SHP77 (cell line): Measurements from ENCODE around the gene XCR1.
"Not testable (repeated sequence)": the region's sequence is repeated elsewhere in the genome, so short reads cannot be mapped to it uniquely, and the experiment has no call there.

Source experiments
- DNase-seq, 2 experiments: peaks; one replicate each; lab custom pipeline; 2025; lab: John Stamatoyannopoulos, UW

The XCR1 gene

GRCh38 chr3:46027021-46027705, at the start of gene XCR1:
Gene XCR1 (minus strand): TSS chr3:46027483. CDS start chr3:46021947, 5,536 bp downstream.
- no peak for DNase-seq

GRCh38 chr3:46076606-46077005, 49.3 kb upstream of the XCR1 start:
- no peak for DNase-seq

- no peak for DNase-seq
Observed at GRCh38 chr3:46075816-46076215, 48.5 kb upstream of the XCR1 start.

- no peak for DNase-seq
Observed at GRCh38 chr3:46071222-46071858, 44.1 kb upstream of the XCR1 start.

GRCh38 chr3:46070595-46071093, 43.4 kb upstream of the XCR1 start:
- no peak for DNase-seq

GRCh38 chr3:46068501-46068900, 41.2 kb upstream of the XCR1 start:
- no peak for DNase-seq

- no peak for DNase-seq
Observed at GRCh38 chr3:46067401-46067800, 40.1 kb upstream of the XCR1 start.

GRCh38 chr3:46065750-46066256, 38.5 kb upstream of the XCR1 start:
- DNase-seq = no peak

GRCh38 chr3:46065294-46065705, 38.0 kb upstream of the XCR1 start:
- peak; percentile 78 to 85 for DNase-seq

GRCh38 chr3:46062679-46063078, 35.4 kb upstream of the XCR1 start:
- DNase-seq = no peak

GRCh38 chr3:46061887-46062286, 34.6 kb upstream of the XCR1 start:
- DNase-seq = no peak

- DNase-seq = no peak
Observed at GRCh38 chr3:46061108-46061720, 33.9 kb upstream of the XCR1 start.

- DNase-seq = no peak
Observed at GRCh38 chr3:46060551-46060950, 33.3 kb upstream of the XCR1 start.

GRCh38 chr3:46059432-46059831, 32.1 kb upstream of the XCR1 start:
- no peak for DNase-seq

GRCh38 chr3:46058981-46059380, 31.7 kb upstream of the XCR1 start:
- DNase-seq = no peak

- DNase-seq = no peak
Observed at GRCh38 chr3:46057716-46058115, 30.4 kb upstream of the XCR1 start.

GRCh38 chr3:46056686-46057085, 29.4 kb upstream of the XCR1 start:
- DNase-seq = no peak

- DNase-seq = not testable (repeated sequence)
Observed at GRCh38 chr3:46053761-46054515, 26.7 kb upstream of the XCR1 start.

GRCh38 chr3:46053265-46053664, 26.0 kb upstream of the XCR1 start:
- not testable (repeated sequence) for DNase-seq

GRCh38 chr3:46052531-46052930, 25.2 kb upstream of the XCR1 start:
- DNase-seq = no peak

- DNase-seq = no peak
Observed at GRCh38 chr3:46049093-46049492, 21.8 kb upstream of the XCR1 start.

- not testable (repeated sequence) for DNase-seq
Observed at GRCh38 chr3:46046231-46046630, 18.9 kb upstream of the XCR1 start.
